ENCODE measurements around the gene MDFI.
"Not testable (repeated sequence)": the region's sequence is repeated elsewhere in the genome, so short reads cannot be mapped to it uniquely, and the experiment has no call there.

MDFI gene

DNA sequence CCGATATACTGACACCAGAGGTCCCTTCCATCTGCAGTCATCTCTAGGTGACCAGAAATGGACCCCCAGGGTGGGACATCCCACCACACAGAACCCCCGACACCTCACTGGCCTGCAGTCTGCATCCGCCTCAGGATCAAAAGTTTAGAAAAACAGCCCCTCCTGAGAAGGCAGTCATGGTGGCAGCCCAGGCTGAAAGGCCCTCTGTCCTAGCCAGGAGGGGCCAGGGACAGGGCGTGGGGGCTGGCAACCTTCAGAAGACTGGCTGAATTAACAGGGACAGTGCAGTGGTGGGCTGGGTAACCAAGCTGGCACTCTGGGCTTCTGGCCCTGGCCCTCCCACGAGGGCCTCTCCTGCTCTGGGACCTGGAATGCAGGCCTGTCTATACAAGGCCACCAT is 34.3 kb upstream of the MDFI start:
- DNase-seq (ENCODE audit: insufficient read length) (no peak), FAIRE-seq (no peak)
- TF ChIP-seq POLR2AphosphoS5 (IDR thresholded peaks at IDR 0.05; ENCODE audit: low read depth, low read length) (no peak), POLR2A (IDR thresholded peaks at IDR 0.05; ENCODE audit: low read depth, low read length) (no peak), TAF1 (IDR thresholded peaks at IDR 0.05; ENCODE audit: borderline replicate concordance, low read depth, low read length) (no peak)

DNA sequence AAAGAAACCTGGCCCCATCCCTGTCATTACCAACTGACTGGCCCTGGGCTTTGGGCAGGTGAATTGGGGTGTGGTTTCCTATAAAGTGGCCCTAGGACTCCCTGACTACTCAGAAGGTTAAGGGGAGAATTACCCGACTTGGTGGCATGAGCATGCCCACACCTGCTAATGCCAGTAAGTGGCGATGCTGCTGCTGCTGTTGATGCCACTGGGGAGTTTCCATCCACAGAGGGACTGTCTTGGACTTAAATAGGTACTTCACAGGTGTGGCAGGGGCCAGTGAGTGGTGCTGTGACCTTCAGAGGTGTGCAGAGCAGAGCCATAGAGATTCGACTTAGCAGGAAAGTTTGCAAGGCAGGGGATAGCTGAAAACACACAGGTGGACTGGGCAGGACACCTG is 32.6 kb upstream of the MDFI start:
- FAIRE-seq (no peak), DNase-seq (ENCODE audit: insufficient read length) (no peak)
- TF ChIP-seq POLR2A (IDR thresholded peaks at IDR 0.05; ENCODE audit: low read depth, low read length) (no peak), TAF1 (IDR thresholded peaks at IDR 0.05; ENCODE audit: borderline replicate concordance, low read depth, low read length) (no peak), POLR2AphosphoS5 (IDR thresholded peaks at IDR 0.05; ENCODE audit: low read depth, low read length) (no peak)

DNA sequence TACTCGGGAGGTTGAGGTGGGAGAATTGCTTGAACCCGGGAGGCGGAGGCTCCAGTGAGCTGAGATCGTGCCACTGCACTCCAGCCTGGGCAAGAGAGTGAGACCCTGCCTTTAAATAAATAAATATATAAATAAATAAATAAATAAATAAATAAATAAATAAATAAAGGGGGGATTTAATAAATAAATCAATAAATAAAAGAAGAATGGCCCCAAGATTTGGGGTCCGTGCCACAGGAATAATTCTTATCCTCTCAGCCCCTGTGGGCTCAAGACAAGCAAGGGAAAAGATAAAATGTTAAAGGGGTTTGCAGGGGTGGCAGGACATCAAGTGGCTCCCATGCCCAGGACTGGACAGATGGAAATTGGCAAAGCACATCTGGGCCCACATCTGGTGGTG is 31.2 kb upstream of the MDFI start:
- no peak for FAIRE-seq

DNA sequence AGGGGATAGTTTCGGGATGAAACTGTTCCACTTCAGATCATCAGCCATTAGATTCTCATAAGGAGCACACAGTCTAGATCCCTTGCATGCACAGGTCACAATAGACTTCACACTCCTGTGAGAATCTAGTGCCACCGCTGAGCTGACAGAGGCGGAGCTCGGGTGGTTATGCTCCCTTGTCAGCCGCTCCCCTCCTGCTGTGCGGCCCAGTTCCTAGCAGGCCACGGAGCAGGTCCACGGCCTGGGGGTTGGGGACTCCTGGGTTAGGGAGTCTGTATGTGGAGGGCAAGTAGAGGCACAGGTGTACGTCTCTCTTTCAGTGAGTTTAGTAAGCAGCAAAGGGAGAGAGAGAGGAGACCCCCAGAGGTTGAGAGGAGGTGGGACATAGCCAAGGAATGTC is 30.5 kb upstream of the MDFI start:
- TF ChIP-seq POLR2A (IDR thresholded peaks at IDR 0.05; ENCODE audit: low read depth, low read length), result no peak
- TF ChIP-seq POLR2AphosphoS5 (IDR thresholded peaks at IDR 0.05; ENCODE audit: low read depth, low read length), result no peak
- no peak for TF ChIP-seq TAF1 (IDR thresholded peaks at IDR 0.05; ENCODE audit: borderline replicate concordance, low read depth, low read length)
- no peak for FAIRE-seq
- no peak for DNase-seq (ENCODE audit: insufficient read length)

More for the DNA sequence above, 31.2 kb upstream of the MDFI start:
- DNase-seq (ENCODE audit: insufficient read length), result no peak
- no peak for TF ChIP-seq TAF1 (IDR thresholded peaks at IDR 0.05; ENCODE audit: borderline replicate concordance, low read depth, low read length)
- TF ChIP-seq POLR2AphosphoS5 (IDR thresholded peaks at IDR 0.05; ENCODE audit: low read depth, low read length), result no peak
- no peak for TF ChIP-seq POLR2A (IDR thresholded peaks at IDR 0.05; ENCODE audit: low read depth, low read length)

DNA sequence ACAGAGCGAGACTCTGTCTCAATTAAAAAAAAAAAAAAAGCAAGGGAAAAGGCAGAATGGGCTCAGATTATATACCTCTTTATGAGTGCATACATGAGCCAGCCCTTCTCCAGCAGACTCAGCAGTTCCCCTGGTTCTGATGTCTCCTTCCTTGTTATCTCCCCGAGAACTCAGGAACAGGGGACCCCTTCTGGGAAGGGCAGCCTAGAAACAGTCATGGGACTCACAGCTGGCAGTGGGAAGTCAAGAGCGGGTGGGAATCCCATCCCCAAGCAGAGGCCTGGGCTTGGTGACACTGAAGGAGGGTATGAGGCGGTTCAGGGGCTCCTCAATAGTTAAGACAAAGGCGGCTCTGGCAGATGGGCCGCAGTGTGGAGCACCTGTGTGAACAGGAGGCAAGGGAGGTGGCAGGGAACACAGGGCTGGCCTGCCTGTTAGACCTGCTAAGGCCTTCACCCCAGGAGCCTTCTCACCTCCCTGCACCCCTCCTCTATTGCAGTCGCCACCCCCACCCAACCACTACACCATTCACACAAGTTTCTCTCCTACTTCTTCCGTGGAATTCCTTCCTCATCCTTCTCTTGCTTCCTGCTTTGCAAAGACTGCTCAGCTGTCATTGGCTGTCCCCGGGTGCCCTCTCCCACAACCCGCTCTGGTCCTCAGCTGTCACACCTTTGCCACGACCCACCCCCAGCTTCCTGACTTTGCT is 29.7 kb upstream of the MDFI start:
- no peak for TF ChIP-seq TAF1 (IDR thresholded peaks at IDR 0.05; ENCODE audit: borderline replicate concordance, low read depth, low read length)
- no peak for TF ChIP-seq POLR2A (IDR thresholded peaks at IDR 0.05; ENCODE audit: low read depth, low read length)
- no peak for TF ChIP-seq POLR2AphosphoS5 (IDR thresholded peaks at IDR 0.05; ENCODE audit: low read depth, low read length)
- DNase-seq (ENCODE audit: insufficient read length) (no peak), FAIRE-seq (no peak)

DNA sequence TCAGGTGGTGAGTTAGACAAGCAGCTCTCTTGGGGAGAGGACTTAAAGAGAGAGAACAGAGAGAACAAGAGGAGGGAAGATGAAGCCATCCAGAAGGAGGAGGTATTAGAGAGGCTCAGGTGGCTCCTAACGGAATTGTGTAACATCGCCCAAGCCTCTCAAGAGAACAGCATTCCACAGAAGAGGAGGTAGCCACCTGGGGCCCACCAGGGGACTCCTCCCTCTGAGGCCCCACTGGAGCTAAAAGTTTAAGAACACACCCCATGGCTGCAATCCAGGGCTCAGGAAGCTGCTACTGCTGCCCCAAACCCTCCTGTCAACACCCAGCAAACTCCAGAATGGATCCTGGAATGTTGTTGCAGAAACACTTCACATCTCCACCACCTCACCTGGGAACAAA is 23.6 kb upstream of the MDFI start:
- DNase-seq (ENCODE audit: insufficient read length), result no peak
- FAIRE-seq, result no peak
- TF ChIP-seq POLR2AphosphoS5 (IDR thresholded peaks at IDR 0.05; ENCODE audit: low read depth, low read length) (no peak), TAF1 (IDR thresholded peaks at IDR 0.05; ENCODE audit: borderline replicate concordance, low read depth, low read length) (no peak), POLR2A (IDR thresholded peaks at IDR 0.05; ENCODE audit: low read depth, low read length) (no peak)

DNA sequence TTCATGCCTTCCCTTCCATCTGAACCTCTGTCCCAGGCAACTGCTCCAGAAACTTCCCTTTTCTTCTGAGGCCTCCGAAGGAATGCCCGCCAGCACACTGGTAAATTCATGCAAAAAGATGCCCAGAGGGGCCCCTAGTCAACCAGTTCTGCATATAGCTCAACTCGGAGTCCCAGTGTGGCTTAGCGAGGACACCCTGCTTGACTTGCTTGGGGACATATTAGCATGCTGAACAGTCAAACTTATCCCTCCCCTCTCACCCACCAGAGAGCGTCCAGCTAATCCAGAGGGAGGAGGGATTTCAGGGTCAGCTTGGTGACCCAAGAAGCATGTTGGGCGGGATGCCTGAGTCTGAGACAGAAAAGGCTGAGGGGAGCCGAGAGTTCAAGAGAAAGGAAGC is 23.0 kb upstream of the MDFI start:
- DNase-seq (ENCODE audit: insufficient read length), result no peak
- FAIRE-seq, result no peak
- TF ChIP-seq POLR2AphosphoS5 (IDR thresholded peaks at IDR 0.05; ENCODE audit: low read depth, low read length), result no peak
- no peak for TF ChIP-seq TAF1 (IDR thresholded peaks at IDR 0.05; ENCODE audit: borderline replicate concordance, low read depth, low read length)
- no peak for TF ChIP-seq POLR2A (IDR thresholded peaks at IDR 0.05; ENCODE audit: low read depth, low read length)

DNA sequence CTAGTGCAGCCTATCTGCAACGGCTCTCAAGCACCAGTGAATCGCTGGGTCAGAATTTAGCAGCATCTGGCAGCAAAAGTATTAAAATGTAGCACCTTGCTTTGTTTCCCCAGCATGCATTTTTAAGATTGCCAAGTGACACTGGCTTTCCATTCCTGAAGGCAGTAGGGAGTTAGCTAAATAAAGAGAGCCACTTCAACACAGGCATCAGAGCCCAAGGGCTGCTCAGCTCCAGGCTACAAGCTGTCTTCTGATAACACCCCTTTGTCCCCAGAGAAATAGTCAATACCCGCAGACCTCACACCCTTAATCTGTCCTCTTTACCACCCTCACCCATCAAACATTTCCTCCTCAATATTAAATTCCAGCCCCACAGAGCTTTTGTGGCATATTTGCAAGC is 19.7 kb upstream of the MDFI start:
- DNase-seq (ENCODE audit: insufficient read length) (no peak), FAIRE-seq (no peak)
- TF ChIP-seq POLR2A (IDR thresholded peaks at IDR 0.05; ENCODE audit: low read depth, low read length), result no peak
- TF ChIP-seq POLR2AphosphoS5 (IDR thresholded peaks at IDR 0.05; ENCODE audit: low read depth, low read length), result no peak
- TF ChIP-seq TAF1 (IDR thresholded peaks at IDR 0.05; ENCODE audit: borderline replicate concordance, low read depth, low read length), result no peak

DNA sequence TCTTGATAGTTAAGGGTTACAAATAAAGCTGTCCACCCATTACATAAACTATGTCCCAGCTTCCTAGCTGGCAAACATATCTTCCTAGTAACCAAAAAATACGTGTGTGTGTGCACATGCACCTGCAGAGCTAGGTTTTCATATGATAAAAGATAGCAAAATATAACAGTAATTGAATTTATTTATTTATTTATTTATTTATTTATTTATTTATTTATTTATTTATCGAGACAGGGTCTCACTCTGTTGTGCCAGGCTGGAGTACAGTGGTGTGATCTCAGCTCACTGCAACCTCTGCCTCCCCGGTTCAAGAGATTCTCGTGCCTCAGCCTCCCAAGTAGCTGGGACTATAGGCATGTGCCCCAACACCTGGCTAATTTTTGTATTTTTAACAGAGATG is 19.1 kb upstream of the MDFI start:
- DNase-seq (ENCODE audit: insufficient read length); FAIRE-seq: not testable (repeated sequence)

DNA sequence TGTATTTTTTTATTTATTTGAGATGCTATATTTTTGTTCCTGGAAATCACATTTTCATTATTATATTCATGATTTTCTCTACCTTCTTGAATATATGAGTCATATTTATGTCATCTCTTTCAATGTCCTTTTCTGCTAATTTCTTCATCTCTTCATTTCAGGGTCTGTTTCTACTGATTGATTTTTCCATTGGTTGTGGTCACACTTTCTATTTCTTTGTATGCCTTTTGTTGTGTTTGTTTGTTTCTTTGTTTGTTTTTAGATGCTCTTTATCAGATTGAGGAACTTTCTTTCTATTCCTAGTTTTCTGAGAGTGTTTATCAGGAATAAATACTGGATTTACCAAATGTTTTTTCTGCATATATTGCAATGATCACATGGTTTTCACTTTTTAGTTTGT is 16.9 kb upstream of the MDFI start:
- FAIRE-seq (no peak), DNase-seq (ENCODE audit: insufficient read length) (no peak)
- TF ChIP-seq POLR2A (IDR thresholded peaks at IDR 0.05; ENCODE audit: low read depth, low read length) (no peak), TAF1 (IDR thresholded peaks at IDR 0.05; ENCODE audit: borderline replicate concordance, low read depth, low read length) (no peak), POLR2AphosphoS5 (IDR thresholded peaks at IDR 0.05; ENCODE audit: low read depth, low read length) (no peak)

DNA sequence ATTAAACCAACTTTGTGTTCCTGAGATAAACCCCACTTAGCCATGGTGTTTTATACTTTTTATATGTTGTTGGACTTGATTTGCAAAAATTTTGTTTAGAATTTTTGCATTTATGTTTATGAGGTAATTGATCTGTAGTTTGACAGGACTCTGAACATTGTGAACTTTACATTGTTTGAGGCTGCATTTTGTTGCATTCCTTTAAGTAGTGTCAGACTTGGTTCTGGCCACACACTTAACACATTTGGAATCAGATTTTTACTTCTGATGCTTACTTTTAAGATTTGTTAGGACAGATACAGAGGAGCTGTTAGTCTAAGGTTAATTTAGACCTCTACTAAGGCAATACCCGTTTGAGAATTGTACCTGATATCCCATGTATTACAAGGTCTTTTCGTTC is 16.5 kb upstream of the MDFI start:
- DNase-seq (ENCODE audit: insufficient read length) (no peak), FAIRE-seq (no peak)
- TF ChIP-seq POLR2A (IDR thresholded peaks at IDR 0.05; ENCODE audit: low read depth, low read length), result no peak
- TF ChIP-seq TAF1 (IDR thresholded peaks at IDR 0.05; ENCODE audit: borderline replicate concordance, low read depth, low read length), result no peak
- no peak for TF ChIP-seq POLR2AphosphoS5 (IDR thresholded peaks at IDR 0.05; ENCODE audit: low read depth, low read length)

DNA sequence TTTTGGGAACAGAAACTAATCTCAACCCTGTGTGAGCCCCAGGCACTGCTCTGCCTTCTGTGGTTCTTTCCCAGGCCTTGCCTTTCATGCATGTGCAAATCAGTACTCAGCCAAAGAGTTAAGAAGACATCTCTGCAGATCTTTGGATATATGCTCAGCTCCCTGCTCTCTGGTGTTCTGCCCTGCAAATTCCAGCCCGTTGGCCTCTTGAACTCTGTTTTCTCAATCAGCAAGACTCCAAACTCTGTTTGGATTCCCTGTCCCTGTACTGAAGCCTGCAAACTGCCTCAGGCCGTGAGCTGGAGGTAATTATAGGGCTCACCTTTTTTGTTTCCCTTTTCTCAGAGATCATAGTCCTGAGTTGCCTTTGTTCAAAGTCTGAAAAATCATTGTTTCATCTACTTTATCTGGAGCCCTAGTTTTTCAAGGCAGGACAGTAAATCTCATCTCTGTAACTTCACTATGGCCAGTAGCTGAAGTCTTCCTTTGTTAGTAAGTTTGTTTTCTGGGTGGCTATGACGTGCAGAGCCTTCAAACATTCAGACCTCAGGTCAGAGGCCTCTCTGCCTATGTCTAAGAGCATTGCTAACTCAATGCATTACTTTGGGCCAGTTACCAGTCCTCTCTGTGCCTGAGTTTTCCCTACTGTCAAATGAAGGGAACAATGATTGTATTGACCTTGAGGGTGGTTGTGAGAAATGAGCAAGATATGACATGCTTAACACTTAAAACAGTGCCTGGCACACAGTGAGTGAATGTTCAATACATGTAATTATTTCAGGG is 15.9 kb upstream of the MDFI start:
- no peak for DNase-seq (ENCODE audit: insufficient read length)
- no peak for FAIRE-seq
- TF ChIP-seq TAF1 (IDR thresholded peaks at IDR 0.05; ENCODE audit: borderline replicate concordance, low read depth, low read length), result no peak
- TF ChIP-seq POLR2AphosphoS5 (IDR thresholded peaks at IDR 0.05; ENCODE audit: low read depth, low read length), result no peak
- TF ChIP-seq POLR2A (IDR thresholded peaks at IDR 0.05; ENCODE audit: low read depth, low read length), result no peak
